ENCODE measurements around the gene AQP4.

The AQP4 gene

DNA sequence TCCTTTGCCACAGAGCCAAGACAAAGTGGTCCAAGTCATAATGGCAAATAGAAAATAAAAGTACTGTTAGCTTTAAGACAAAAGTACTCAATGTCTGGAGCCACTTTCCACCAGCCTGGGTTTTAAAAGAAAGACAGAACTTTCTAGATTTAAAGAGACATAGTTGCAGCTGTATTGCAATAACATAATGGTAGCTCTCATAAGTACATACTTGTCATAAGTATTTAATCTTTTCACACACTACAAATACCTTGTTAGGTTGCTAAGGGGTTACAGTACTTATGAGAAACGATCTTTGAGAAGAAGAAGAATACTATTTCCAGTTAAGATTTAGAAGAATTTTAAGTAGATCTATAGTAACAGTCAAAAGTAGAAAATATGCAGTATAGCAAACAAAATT is 28.9 kb upstream of the AQP4 start:
- H4K20me1 ChIP-seq (ENCODE audit: insufficient read depth, low read length): no peaks in the 10 kb centered on the region
- no peaks in the 10 kb centered on the region for H3K9me2 ChIP-seq (ENCODE audit: low read depth, low read length)
- H2AFZ ChIP-seq (ENCODE audit: low read length): no peak overlapping the region
- H3K9ac ChIP-seq (ENCODE audit: low read length): no peak overlapping the region
- no peak overlapping the region for H3K4me3 ChIP-seq (ENCODE audit: low read depth, low read length, poor library complexity, severe bottlenecking)
- no peaks in the 10 kb centered on the region for H3K36me3 ChIP-seq (ENCODE audit: insufficient read depth, low read length)
- no peaks in the 10 kb centered on the region for H3F3A ChIP-seq (ENCODE audit: insufficient read depth, low read length)
- no peaks in the 10 kb centered on the region for H3K9me3 ChIP-seq (ENCODE audit: low read length)
- no peak overlapping the region for H3K27ac ChIP-seq (ENCODE audit: low read depth, low read length, poor library complexity, severe bottlenecking)
- no peaks in the 10 kb centered on the region for H3K4me1 ChIP-seq (ENCODE audit: insufficient read depth, low read length, severe bottlenecking)
- H3K27me3 ChIP-seq (ENCODE audit: insufficient read depth, low read length): no peaks in the 10 kb centered on the region
- TF ChIP-seq EZH2 (IDR thresholded peaks at IDR 0.05; ENCODE audit: borderline replicate concordance, low read length): no peak
- TF ChIP-seq, protein P1, sequence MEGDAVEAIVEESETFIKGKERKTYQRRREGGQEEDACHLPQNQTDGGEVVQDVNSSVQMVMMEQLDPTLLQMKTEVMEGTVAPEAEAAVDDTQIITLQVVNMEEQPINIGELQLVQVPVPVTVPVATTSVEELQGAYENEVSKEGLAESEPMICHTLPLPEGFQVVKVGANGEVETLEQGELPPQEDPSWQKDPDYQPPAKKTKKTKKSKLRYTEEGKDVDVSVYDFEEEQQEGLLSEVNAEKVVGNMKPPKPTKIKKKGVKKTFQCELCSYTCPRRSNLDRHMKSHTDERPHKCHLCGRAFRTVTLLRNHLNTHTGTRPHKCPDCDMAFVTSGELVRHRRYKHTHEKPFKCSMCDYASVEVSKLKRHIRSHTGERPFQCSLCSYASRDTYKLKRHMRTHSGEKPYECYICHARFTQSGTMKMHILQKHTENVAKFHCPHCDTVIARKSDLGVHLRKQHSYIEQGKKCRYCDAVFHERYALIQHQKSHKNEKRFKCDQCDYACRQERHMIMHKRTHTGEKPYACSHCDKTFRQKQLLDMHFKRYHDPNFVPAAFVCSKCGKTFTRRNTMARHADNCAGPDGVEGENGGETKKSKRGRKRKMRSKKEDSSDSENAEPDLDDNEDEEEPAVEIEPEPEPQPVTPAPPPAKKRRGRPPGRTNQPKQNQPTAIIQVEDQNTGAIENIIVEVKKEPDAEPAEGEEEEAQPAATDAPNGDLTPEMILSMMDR (IDR thresholded peaks at IDR 0.05; ENCODE audit: low read length): no peak
- H3K79me2 ChIP-seq (ENCODE audit: insufficient read depth, low read length): no peaks in the 10 kb centered on the region
- H3K4me2 ChIP-seq (ENCODE audit: low read length): no peak overlapping the region

DNA sequence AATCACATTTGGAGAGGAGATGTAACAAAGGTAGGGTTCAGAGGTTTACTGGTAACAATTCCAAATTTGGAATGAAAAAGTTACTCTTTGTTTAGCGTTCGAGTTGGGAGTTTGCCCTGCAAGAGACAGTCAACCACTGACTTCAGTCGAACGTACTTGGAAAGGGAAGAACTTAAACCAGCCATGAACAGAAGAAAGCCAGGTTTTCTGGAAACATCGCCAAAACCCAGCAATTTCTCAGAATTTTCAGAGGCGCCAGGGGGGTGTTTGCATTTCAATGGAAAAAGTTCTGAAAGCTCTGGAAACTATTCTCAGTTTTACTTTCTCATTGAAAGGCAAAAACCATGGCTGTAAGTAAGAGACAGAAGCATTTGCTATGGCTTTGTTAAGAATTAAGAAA is 28.5 kb upstream of the AQP4 start:
- TF ChIP-seq, protein P1 (IDR thresholded peaks at IDR 0.05; ENCODE audit: low read length): no peak
- no peak for TF ChIP-seq EZH2 (IDR thresholded peaks at IDR 0.05; ENCODE audit: borderline replicate concordance, low read length)
- Histone ChIP-seq H3K4me3 (ENCODE audit: low read depth, low read length, poor library complexity, severe bottlenecking) (no peak overlapping the region), H3K9ac (ENCODE audit: low read length) (no peak overlapping the region), H3F3A (ENCODE audit: insufficient read depth, low read length) (no peaks in the 10 kb centered on the region), H3K9me2 (ENCODE audit: low read depth, low read length) (no peaks in the 10 kb centered on the region), H3K27me3 (ENCODE audit: insufficient read depth, low read length) (no peaks in the 10 kb centered on the region), H3K4me2 (ENCODE audit: low read length) (no peak overlapping the region), H3K9me3 (ENCODE audit: low read length) (no peaks in the 10 kb centered on the region), H3K27ac (ENCODE audit: low read depth, low read length, poor library complexity, severe bottlenecking) (no peak overlapping the region), H4K20me1 (ENCODE audit: insufficient read depth, low read length) (no peaks in the 10 kb centered on the region), H3K79me2 (ENCODE audit: insufficient read depth, low read length) (no peaks in the 10 kb centered on the region), H3K36me3 (ENCODE audit: insufficient read depth, low read length) (no peaks in the 10 kb centered on the region), H2AFZ (ENCODE audit: low read length) (no peak overlapping the region), H3K4me1 (ENCODE audit: insufficient read depth, low read length, severe bottlenecking) (no peaks in the 10 kb centered on the region)

DNA sequence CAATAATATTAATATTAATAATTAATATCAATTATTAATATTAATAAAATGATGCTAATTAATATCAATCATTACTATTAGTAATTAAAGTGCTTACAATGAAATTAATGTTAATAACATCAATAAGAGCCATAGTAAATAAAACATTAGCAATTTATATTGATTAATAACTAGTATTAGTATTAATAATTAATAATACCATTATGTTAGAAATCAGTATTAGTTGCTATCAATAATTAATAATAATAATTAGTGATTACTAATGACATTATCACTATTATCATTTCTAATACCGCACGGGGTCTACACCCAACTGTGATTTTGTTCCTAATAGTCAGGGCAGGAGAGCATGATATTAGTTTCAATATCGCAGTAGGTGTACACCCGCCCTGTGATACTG is 22.8 kb upstream of the AQP4 start:
- Histone ChIP-seq H3K4me2 (ENCODE audit: low read length) (no peak overlapping the region), H3K9ac (ENCODE audit: low read length) (no peak overlapping the region)
- TF ChIP-seq, protein P1 (IDR thresholded peaks at IDR 0.05; ENCODE audit: low read length): no peak
- TF ChIP-seq EZH2 (IDR thresholded peaks at IDR 0.05; ENCODE audit: borderline replicate concordance, low read length): no peak

More for the DNA sequence above, 22.8 kb upstream of the AQP4 start:
- Histone ChIP-seq H3K36me3 (ENCODE audit: insufficient read depth, low read length) (no peaks in the 10 kb centered on the region), H3K9me3 (ENCODE audit: low read length) (no peaks in the 10 kb centered on the region), H3K79me2 (ENCODE audit: insufficient read depth, low read length) (no peaks in the 10 kb centered on the region), H2AFZ (ENCODE audit: low read length) (no peak overlapping the region), H3K27me3 (ENCODE audit: insufficient read depth, low read length) (no peaks in the 10 kb centered on the region), H4K20me1 (ENCODE audit: insufficient read depth, low read length) (no peaks in the 10 kb centered on the region), H3K4me3 (ENCODE audit: low read depth, low read length, poor library complexity, severe bottlenecking) (no peak overlapping the region), H3F3A (ENCODE audit: insufficient read depth, low read length) (no peaks in the 10 kb centered on the region), H3K27ac (ENCODE audit: low read depth, low read length, poor library complexity, severe bottlenecking) (no peak overlapping the region), H3K4me1 (ENCODE audit: insufficient read depth, low read length, severe bottlenecking) (no peaks in the 10 kb centered on the region), H3K9me2 (ENCODE audit: low read depth, low read length) (no peaks in the 10 kb centered on the region)
